Measurements from ENCODE around the gene MAML3. TPM values are rescaled to one million over a fixed set of nuclear protein-coding genes. Genes with fewer than 3 reads are reported as not detected.
A peak's percentile ranks its signal among the peaks of the same experiment; 100 is the strongest.

MAML3 gene
- polyA plus RNA-seq, 5 donors, result 13.3 to 19.2 (median 16.8) TPM

DNA sequence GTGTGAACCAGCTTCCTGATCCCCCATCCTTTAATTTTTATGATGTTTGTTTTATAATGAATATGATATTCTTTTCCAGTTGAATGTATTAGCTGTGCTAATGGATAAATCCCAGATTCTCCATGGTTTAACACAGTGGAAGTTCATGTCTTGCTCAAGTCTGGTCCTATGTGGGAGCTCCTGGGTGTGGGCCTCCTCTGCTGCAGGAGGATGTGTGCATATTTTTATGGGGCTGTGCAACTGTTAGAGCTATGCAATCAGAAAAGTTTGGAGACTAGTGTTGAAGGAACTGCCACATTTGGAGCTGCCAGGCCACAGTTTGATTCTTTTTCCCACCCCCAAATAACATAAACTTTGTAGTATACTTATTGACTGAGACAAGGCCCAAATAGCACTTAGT is 463.6 kb downstream of the MAML3 start:
- DNase-seq, result no peak

DNA sequence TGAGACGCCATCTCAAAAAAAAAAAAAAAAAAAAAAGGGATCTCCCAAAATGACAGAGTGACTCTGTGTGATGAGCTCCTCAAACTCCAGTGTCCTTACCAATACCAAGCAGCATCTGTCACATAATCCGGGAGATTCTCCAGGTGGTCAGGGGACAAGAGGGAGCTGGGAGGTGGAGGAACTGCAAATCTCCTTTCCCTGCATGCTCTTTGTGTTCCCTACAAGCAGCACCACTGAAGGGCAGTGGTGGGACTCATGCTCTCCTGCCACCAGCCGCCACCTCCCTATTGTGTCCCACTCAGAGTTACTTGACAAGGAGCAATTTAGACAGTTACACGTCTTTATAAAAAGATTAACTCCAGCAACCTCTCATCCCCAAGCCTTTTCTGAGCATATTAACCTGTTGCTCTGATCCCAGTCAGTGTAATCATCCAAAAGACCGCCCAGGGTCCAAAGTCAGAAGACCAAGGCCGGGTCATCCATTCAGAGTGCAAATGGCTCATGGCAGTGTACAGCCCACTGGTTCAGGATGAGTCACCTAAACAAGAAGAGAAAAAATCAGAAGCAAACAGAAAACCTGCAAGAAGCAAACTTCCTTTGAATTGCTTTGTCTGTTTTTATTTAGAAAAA is 464.8 kb downstream of the MAML3 start:
- no peak for DNase-seq

DNA sequence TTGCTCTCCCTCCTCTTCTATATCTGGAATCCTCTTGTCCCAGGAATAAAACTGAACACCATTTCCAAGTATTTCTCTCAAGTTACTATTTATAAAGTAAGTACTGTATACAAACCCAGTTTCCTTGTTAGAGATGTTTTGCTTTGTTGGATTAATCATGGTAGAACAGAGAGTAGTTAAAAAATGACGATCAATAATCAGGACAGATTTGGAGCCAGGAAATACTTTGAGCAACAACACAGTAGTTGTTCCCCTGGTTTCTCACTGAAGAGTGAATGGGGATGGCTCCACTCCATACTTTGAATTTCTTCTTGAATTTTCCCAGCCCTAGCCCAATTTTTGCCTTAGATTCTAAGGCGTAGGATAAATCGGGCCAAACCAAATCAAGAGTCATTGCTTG is 467.0 kb downstream of the MAML3 start:
- DNase-seq, result no peak

DNA sequence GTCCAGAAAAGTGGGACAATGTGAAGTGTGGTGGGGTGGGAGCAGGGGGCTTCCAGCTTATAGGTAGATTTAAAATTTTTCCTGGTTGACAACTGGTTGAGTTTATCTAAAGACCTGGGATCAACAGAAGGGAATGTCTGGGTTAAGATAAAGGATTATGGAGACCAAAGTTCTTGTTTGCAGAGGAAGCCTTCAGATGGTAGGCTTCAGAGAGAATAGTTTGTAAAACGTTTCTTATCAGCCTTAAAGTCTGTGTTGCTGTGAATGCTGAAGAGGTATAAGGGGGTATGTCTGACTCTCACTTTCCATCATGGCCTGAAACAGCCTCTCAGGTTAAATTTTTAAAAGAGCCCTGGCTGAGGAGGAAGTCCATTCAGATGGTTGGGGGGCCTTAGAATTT is 467.9 kb downstream of the MAML3 start:
- DNase-seq, result no peak

DNA sequence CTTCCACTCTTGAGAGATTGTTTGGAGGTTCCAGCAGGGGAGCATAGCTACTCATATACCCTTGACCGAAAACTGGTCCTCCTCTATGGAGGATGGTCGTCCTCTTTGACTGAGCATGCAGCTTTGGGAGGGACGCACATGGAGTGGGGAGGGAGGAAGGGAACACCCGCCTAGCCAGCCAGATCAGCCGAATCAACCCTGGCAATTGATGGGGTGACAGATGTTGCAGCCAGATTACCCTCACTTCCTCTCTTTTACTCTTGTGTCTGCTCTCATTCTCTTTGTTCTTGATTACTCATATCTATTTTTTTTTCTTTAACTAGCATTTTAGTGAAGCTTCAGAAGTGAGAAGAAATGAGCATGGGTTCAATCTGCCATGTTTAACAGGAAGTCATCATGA is 468.8 kb downstream of the MAML3 start:
- DNase-seq, result no peak

DNA sequence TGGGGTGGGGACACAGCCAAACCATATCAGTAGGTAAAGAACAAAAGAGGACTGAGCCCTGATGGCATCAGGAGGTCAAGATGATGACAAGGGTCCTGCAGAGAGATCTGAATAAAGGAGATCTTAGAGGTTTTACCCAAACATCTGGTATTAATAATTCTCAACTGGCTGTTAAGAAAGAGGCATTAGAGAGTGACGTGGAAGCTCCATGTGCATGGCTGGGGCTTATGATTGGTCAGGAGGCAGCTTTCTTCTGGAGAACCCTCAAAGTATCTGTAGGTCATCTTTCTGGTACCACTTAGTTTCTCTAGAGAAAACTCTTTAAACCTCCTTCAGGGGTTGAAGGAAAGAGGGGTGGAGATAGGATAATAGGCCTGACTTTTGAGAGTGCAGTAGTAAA is 469.6 kb downstream of the MAML3 start:
- DNase-seq, result no peak

DNA sequence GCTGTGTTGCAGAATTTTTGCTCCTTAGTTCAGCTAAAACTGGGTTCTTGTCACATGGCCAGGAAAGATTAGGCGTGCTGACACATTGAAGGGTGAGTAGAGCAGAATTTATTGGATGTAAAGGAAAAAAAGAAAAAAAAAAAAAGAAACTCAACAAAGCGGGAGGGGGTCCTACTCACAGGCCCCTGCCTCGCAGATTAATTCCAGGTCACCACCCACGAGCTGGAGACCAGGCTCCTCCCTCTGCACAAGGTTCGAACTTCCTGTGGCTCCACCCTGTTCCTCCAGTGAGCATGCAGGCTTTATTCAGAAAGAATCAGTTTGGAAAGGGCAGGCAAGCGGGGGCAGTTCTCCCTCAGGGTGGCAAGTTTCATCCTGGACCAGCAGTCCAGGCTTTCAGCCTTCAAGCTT is 471.2 kb downstream of the MAML3 start:
- peak; percentile 52 to 56 for DNase-seq

DNA sequence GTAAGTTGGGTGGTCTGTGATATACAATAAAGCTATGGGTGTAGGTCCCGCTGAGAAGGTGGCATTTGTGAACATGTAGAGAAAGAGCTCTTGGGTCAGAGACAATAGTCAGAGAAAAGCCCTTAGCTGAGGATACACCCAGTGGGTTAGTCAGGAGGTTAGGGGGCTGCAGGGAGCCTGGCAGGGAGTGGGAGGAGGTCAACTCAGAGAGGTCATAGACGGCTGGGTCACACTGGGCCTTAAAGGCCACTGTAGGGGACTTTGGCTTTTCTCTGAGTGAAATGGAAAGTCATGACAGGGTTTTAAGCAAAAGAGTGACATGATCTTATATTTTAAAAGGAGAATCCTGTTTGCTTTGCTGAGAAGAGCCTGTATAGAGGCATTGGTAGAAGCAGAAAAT is 471.7 kb downstream of the MAML3 start:
- no peak for DNase-seq

DNA sequence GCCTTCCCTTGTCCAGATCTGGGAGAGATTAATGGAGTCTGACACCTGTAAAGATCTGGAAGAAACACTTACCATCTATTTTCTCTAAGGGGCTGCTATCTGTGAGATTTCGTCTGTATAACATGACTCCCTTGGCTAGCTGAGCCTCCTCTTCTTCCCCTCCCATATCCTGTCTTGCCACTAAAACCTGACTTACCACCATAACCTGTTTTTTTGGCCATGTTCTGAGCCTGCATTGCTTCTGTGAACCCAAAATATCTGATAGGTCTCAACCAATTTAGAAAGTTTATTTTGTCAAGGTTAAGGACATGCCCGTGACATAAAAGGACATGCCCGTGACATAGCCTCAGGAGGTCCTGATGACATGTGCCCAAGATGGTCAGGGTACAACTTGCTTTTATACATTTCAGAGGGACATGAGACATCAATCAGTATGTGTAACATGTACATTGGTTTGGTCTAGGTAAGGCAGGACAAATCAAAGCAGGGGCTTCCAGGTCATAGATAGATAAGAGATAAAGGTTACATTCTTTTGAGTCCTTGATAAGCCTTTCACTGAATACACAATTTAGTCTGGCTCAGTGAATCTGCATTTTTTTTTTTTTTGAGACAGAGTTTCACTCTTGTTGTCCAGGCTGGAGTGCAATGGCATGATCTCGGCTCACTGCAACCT is 476.9 kb downstream of the MAML3 start:
- no peak for DNase-seq

DNA sequence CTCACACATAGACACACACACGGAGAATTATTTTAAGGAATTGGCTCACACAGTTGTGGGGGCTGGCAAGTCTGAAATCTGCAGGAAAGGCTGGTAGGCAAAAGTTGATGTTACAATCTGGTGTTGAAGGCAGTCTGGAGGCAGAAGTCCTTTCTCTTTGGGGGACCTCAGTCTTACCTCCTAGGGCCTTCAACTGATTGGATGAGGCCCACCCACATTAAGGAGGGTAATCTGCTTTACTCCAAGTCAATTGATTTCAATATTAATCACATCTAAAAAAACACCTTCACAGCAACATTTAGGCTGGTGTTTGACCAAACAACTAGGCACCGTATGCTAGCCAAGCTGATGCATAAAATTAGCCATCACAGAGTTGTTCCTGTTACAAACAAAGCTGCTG is 477.6 kb downstream of the MAML3 start:
- DNase-seq, result no peak

DNA sequence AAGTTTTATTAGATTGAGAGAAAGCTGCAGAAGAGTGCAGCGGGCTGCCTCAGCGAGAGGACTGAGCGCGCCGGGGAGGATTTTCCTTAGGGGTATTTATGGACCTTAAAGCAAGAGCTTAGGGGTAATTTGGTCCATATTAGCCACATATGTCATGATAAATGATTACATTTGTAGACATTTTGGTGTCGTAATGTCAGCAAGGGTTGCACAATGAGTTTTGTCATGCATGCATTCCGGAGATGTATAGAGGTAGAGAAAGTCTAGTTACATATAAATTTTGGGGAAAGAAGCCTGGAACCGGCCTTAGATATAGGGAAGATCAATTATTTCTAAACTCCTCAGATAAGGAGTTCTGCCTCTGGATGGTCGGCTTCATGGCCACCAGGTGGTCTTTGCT is 478.3 kb downstream of the MAML3 start:
- DNase-seq, result no peak

DNA sequence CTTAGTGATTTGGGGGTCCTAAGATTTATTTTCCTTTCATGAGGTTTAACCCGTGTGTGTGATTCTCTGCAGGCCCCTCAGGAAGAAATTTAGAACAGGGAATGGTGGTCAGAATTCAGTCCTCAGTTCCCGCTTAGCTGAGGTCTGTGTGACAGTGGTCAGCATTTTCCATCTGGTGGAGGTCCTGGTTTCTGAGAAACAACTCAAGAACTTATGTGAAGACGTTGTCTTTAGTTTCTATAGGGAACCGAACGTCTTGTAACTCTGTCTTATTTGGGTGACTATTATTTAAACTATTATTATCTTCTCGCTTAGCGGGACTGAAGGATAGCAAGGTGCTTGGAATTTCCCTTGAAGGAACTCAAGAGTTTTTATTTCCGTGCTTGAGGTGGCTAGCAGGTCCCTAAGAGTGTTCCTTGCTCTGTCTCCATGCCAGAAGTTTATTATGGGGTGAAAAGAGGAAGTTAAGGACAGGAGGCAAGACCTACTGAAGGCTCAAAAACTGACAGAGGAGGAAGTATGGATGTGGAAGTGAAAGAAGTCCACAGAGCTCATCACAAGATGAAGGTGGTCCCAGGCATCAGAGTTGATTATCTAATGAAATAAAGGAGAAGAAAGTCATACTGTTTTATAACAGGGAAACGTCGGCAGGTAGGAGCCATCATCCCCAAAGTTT is 479.0 kb downstream of the MAML3 start:
- DNase-seq, result no peak

DNA sequence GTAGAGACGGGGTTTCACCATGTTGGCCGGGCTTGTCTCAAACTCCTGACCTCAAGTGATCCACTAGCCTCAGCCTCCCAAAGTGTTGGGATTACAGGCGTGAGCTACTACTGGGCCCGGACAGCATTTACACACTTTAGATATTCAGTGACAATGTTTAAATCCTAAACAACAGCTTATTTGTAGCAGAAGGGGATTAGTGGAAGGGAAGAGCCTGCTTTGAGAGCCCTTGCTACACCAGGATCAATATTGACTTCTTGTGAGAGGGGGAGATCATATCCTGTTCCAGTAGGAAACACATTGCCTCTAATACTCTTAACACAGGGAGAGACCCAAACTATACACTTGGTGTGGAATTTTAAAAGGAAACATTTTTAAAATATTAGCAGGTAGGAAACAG is 481.3 kb downstream of the MAML3 start:
- no peak for DNase-seq

DNA sequence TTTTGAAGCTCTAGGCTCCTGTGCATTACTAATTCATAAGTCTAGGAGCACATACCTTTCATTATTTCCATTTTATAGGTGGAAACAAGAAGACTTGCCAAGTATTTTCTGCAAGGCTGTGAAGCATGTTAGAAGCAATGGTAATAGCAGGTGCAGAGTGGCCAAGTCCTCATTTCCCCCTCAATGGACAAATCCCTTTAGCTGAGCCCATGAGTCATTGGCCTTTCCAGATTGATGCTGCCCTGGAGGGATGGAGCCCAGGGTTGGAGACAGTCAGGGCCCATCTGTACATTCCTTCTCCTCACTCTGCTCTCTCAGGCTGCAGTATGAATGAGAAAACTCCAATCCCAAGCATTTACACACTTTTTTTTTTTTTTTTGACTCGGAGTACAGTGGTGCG is 481.8 kb downstream of the MAML3 start:
- DNase-seq, result no peak

DNA sequence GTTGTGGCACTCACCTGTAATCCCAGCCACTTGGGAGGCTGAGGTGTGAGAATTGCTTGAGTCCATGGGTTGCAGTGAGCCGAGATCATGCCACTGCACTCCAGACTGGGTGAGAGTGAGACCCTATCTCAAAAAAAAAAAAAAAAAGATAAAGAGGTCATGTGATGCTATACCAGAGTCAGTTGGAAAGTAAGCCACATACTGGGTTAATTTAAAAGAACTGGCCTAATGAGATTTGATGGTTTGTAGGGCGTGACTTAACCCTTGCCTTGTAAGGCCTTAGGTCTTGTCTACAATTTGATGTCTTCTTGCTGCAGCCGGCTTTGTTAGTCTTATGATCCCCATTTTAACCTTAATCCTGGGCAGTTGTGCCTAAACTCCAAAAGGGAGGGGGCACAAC is 483.2 kb downstream of the MAML3 start:
- no peak for DNase-seq

DNA sequence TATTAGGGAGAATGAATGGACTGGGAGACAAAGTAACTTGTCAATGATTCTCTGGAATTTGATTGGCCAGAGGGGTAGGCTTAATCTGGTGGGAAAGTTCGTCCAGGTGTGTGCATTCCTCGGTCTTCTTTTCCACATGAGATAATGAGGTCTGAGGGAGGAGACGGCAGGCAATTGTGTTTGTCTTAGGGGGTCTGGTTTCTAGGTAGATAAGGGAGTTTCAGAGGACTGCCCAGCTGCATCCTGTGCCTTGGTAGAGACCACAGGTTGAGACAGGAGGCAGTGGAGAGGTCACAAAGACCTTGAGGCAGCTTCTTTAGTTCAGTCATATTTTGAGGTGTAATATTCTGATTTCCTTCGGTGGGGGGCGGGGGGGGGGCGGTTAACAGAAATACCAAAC is 484.1 kb downstream of the MAML3 start:
- DNase-seq, result no peak

DNA sequence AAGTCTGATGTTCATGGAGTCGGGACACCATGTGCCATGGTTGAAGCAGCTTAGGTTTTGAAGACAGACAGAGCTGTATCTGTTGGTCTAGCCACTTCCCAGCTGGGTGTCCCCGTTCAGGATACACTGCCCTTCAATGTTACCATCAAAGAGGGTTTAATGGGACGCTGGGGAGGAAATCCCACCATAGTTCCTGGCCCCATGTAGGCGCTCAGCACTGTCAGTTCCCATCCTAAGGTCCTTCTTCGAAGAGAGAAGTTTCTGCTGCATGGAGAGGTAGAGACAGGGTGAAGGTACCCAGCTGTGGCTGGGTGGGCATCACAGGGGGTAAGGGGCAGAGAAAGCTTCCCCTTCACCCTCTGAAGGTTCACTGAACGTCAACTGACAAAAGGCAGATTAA is 484.6 kb downstream of the MAML3 start:
- DNase-seq, result no peak

DNA sequence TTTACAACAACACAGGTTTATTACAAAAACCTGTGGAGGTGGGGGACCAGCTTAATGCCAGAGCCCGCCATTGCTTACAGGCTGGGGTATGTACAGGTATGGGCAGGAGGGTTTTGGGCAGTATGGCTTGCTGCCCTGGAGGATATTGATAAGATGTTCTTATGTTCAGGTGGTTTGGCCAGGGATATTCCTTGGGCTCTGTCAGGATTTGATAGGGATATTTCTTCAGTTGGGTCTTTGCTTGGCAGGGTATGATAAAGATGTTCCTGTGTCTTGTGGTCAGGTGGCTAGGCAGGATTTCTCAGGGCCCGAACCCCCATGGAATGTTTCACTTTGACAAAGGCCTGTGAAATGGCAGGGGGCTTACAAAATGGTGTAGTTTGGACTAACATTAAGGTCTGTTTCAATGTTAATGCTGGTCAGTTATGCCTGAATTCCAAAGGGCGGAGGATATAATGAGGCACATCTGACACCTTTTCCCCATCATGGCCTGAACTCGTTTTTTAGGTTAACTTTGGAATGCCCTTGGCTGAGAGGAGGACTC is 485.3 kb downstream of the MAML3 start:
- no peak for DNase-seq

DNA sequence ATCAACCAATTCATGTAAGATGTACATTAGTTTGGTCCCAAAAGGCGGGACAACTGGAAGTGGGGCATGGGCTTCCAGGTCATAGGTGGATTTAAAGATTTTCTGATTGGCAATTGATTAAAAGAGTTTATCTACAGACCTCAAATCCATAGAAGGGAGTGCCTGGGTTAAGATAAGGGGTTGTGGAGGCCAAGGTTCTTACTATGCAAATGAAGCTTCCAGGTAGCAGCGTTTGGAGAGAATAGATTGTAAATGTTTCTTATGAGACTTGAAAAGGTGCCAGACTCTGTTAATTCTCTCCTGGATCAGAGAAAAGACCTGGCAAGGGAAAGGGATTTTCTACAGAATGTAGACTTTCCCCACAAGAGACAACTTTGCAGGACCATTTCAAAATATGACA is 485.9 kb downstream of the MAML3 start:
- no peak for DNase-seq

All from right lung (tissue), 5 donors.